ENCODE measurements around the gene FIGNL2.

- no peak for TF ChIP-seq CTCF (IDR thresholded peaks at IDR 0.05)
- no peak for TF ChIP-seq POLR2A (IDR thresholded peaks at IDR 0.05)
These were observed 18.9 kb upstream of the FIGNL2 start for GRCh38 chr12:51867371-51867770.

All from tibial nerve (tissue), 3 donors.